GM19455 (cell line): ENCODE data around the gene FIBCD1.

Experiments
- ATAC-seq: cut with Tn5 transposase; IDR thresholded peaks from one replicate; pipeline ENCODE4 v1.9.1; 2021; ENCODE audit not compliant: unreplicated experiment

Gene FIBCD1

GRCh38 chr9:130897105-130897751 is 41.8 kb downstream of the FIBCD1 start:
- ATAC-seq, result no peak

GRCh38 chr9:130896233-130897014 is 42.6 kb downstream of the FIBCD1 start, which contains the start of gene QRFP:
QRFP (minus strand) TSS chr9:130896812; CDS start chr9:130893838, 2,974 bp downstream.
- no peak for ATAC-seq

DNA sequence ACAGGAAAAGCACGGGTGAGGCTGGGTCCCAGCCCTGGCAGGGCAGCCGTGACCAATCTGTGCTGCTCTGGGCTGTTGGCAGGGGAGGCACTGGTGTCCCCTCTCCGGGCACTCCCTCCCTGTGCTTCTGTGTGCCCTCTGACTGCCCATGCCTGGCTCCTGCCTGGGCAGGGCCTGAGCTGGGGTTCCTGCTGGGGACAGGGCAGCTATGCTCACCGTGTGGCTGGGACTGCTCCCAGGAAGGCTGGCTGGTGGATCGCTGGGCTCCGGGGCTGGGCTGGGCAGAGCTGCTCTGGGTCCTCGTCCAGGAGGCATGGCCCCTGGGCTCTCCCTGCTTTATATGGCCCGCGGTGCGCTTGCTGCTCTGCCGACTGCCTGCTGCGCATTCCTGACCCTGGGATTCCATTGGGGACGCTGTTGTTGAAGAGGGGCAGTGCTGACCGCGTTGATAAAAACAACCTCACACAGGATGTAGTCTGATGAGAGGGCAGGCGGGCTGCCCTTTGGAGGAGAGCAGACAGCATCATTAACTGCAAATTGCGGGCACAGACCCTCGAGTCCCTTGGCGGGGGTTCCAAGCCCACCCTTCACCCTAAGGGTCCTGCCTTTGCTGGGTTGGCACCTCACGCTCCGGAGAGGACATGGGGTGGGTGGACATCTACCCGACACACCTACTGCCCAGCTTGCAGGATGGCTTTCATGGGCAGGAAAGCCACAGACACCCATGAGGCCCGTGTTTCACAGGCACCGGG is 43.4 kb downstream of the FIBCD1 start:
- ATAC-seq, result no peak

DNA sequence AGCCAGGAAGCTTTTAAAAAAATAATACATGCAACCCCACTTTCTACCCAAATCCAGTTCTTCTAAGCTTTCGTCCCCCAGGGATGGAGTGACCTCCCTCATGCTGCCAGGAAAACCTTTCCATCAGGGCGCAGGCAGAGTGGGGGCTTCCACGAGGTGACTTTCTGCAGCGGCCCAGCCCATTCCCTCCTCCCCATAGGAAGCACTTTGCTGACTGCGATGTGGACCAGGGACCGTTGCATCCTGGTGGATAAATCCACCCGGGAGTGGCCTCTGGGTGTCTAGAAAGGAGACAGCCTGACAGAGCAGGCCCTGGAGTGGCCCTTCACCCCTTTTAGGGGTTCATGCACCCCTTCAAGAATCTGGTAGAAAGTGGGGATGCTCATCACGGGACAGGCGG is 44.0 kb downstream of the FIBCD1 start:
- ATAC-seq, result no peak

DNA sequence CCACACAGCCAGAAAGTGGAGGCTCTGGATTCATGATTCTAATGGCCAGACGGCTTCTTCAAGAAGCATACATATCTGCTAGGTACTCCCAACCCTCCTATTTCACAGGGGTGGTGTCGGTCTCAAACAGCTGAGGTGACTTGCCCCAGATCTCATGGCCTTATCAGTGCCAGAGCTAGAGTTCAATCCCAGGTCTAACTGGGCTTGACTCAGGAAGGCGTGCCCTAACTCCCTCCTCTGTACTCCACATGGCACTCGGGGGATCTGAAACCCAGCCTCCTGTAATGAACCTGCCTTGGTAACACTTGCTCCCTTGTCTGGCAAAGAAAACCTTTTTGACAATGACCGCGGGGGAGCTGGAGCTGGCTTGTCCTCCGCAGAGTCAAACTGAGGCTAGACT is 44.5 kb downstream of the FIBCD1 start:
- no peak for ATAC-seq

DNA sequence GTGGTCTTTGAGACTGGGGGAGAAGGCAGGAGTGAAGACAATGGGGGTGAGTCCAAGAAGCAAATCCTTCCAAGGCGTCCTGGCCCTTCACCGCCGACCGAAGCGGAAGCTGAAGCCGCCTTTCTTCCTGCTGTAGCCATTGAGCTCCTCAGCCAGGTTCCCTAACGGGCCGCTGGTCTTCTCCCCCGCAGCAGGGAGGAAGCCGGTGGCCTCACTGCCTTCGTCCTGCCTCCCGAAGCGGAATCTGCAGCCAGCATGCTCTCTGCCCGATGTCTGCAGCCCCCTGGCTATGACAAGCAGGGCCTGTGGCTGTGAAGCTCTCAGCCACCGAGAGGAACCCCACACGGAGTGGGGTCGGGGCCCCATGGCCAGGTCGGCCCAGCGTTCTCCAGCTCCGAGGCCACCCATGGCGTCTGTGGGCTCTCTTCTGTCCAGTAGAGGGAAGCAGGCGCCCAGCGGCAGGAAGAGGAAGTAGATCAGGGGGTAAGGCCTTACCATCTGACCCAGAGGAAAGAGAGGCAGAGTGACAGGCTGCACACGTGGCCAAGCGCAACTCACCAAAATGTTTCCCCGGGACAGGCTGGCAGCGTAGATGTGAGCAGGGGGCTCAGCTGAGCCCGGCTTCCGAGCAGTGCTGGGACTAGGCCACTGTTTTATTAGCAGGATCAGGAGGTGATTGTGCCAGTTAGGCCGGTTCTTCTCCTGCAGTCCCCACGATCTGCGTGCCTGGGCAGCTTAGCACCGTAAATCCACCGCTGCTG is 45.5 kb downstream of the FIBCD1 start:
- no peak for ATAC-seq

- ATAC-seq, result no peak
These were observed 46.4 kb downstream of the FIBCD1 start for GRCh38 chr9:130892477-130893304.

GRCh38 chr9:130891688-130892476 is 47.2 kb downstream of the FIBCD1 start:
- no peak for ATAC-seq

GRCh38 chr9:130890870-130891687 is 48.0 kb downstream of the FIBCD1 start:
- ATAC-seq, result no peak

DNA sequence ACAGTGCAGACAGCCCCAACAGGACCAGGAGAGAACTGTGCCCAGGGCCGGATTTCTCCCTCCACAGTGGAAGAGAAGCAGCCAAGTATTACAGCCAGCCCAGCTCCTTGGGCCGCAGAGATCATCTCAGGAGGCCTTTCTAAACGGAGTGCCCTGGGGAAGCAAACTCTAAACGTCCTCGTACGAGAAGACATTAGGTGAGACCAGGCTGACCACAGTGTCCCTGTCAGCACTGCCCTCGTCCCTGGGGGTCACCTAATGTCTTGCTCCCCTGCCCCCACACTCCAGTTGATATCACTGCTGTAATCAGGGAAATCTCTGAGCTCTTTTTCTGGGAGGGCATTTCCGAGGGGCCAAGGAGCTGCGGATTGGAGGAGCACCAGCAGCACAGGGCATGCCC is 48.9 kb downstream of the FIBCD1 start:
- no peak for ATAC-seq

DNA sequence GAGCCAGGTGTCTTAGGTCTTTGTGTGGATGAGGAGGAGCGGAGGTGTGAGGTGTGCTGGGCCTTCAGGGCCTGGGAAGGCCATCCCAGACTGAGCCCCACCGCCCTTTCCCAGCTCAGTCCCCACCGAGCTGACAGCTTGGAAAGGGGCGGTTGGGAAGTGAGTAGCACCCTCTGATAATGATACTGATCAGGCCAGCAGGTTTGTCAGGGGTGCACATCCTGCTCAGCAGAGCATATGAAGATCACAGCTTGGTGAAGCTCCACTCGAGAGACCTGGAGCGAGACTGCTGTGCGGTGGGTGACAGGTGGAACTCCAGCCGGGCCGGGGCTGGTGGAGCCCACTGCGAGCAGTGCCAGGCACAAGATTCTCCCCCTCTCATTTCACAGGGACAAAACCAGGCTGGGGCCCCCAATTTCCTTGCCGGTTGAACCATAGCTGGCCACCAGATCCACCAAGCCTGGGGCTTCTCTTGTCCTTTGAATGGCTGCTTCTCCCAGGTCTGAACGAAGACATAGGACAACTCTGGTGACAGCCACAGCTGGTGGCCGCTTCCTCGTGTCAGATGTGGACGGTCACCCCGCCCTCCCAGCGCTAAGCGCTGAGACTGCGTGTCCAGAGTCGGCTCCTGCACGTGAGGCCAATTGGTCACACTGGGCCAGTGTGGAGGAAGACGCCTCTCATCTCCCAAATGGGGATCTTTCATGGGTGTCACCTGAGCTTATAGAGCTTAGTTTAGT is 50.7 kb downstream of the FIBCD1 start:
- ATAC-seq, result no peak

GRCh38 chr9:130887494-130888144 is 51.4 kb downstream of the FIBCD1 start:
- no peak for ATAC-seq

DNA sequence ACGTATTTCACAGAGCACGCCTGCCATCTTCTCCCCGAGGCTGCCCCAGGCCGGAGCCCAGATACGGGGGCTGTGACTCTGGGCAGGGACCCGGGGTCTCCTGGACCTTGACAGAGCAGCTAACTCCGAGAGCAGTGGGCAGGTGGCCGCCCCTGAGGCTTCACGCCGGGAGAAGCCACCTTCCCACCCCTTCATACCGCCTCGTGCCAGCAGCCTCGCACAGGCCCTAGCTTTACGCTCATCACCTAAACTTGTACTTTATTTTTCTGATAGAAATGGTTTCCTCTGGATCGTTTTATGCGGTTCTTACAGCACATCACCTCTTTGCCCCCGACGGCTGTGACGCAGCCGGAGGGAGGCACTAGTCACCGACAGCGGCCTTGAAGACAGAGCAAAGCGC is 52.1 kb downstream of the FIBCD1 start:
- ATAC-seq, result no peak

GRCh38 chr9:130885484-130886375 is 53.3 kb downstream of the FIBCD1 start:
- ATAC-seq, result no peak

- no peak for ATAC-seq
These were observed 54.2 kb downstream of the FIBCD1 start for GRCh38 chr9:130884542-130885483.
